ENCODE results near the gene C8G.

Gene C8G

DNA sequence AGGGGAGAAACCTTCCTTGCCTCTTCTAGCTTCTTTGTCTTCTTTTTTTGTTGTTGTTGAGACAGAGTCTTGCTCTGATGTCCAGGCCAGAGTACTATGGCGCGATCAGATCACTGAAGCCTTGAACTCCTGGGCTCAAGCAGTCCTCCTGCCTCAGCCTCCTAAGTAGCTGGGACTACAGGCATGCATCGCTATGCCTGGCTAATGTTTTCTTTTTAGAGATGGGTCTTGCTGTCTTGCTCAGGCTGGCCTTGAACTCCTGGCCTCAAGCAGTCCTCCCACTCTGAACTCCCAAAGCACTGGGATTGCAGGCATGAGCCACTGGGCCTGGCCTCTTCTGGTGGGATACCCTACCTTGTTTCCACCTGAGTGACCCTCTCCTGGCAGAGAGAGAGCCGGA lies 43.8 kb downstream of the C8G start:
- DNase-seq, result no peak

DNA sequence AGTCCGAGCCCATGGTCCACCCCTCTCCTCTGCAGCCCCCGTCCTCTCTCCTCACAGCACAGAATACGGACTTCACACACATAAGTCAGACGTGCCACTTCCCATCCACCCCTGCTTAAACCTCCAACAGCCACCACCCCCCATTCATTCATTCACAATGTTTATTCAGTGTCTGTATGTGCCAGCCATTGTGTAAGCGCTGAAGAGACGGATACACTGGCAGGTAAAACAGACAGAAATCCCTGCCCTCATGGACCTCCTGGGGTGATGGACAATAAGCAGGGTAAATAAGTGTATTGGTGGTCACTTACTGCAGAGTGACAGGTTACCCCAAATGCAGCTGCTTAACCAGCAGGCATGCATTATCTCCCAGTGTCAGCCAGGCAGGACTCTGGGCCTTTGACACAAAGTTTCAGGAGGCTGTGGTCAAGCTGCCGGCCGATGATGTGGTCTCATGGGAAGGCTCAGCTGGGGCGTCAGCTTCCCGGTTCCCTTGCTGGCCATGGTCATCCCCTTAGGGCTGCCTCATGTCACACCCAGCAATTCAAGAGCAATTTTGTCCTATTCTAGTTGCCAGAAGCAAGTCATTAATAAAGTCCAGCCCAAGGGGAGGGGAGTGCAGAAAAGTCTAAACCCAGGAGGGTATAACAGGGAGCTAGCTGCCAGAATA lies 45.3 kb downstream of the C8G start:
- no peak for DNase-seq

DNA sequence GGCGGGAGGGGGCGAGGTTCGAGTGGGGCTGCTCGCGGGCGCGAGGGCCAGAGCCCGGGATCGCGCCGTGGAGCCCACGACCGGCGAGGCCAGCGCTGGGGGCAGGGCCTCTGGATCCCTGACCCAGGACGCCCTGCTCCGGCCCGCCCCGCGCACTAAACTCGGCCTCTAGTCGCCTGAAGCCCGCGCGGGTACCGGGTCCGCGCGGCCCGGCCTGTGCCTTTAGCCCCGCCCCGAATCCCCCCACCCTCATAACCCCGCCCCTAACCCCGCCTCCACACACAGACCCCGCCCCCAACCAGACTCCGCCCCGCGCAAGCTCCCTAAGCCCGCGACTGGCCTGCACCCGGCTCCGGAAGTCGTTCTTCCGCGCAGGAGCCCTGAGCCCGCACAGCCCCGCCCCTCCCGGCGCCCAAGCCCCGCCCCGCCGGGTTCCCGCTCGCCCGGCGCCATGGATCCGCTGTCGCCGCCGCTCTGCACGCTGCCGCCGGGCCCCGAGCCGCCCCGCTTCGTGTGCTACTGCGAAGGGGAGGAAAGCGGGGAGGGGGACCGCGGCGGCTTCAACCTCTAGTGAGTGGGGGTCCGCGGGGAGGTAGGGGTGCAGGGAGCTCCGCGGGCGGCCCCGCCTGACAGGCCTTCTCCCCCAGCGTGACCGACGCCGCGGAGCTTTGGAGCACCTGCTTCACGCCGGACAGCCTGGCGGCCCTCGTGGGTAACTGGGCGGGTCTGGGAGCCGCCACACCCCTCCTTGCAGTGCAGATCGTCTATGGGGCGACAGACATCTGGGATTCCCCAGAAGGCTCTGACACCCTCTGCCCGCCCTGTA lies 47.2 kb downstream of the C8G start, which contains the start of gene PAXX:
PAXX (plus strand) TSS at position 430 of the 826 bp plus-strand sequence; CDS start at position 452, 22 bp downstream.
- peak; percentile 72 for DNase-seq

DNA sequence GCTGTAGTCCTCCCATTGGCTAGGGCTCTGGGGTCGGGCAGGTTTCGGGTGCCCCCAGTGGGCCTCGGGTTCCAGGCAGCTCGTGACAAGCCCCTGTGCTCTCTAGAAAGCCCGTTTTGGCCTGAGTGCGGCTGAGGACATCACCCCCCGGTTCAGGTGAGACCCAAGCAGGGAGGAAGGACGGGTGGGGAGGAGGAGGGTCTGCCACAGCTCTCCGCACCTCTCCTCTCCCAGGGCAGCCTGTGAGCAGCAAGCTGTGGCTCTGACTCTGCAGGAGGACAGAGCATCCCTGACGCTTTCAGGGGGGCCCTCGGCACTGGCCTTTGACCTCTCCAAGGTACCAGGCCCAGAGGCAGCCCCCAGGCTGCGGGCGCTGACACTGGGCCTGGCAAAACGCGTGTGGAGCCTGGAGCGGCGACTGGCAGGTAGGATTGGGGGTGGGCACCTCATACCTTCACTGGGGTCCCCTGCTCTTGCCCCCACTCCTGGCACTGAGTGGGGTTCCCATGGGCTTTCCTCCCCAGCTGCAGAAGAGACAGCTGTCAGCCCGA lies 47.9 kb downstream of the C8G start:
- no peak for DNase-seq

DNA sequence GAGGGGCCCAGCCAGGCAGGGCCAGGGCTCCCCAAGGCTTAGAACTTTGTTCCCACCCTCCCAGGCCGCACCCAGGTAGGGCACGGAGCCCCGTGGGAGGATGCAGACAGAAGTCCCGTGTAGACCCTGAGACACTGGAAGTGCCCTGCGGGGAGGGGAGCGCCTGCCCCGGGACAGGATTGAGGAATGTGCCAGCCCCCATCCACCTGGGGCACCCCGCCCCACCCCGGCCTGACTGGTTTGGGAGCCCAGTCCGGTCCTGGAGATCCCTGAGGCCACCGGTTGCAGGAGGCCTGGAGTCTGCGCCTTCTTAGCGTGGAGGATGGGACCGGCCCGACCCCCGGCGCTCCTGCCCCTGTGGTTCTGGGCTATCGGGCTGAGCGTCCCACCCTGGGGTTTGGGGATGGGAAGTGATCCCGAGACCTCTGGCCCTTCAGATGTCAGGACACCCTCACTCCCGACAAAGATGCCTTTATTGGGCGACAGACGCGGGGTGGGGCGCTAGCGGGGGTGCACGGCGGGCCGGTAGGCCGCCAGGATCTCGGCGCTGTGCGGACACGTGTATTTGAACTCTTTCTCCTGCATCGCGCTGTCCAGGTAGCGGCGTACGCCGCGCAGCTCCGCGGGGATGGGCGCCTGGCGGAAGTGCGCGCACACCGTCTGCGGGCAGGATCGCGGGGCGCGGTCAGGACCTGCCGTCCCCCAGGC lies 49.3 kb downstream of the C8G start:
- DNase-seq, result no peak

DNA sequence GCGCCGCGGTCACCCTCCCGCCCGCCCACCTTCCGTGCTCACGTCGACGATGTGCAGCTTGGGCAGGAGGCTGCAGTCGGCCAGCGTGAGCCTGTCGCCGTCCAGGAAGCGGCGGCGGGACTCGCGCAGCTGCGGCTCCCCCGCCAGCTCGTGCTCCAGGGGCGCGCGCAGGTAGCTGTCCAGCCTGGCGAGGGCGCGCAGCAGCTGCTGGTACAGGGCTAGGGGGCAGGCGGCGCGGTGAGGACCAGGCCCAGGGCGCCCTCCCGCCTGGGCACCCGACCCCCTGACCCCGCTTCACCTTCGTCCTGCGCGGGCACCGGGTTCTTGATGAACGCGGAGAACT lies 49.8 kb downstream of the C8G start:
- no peak for DNase-seq

DNA sequence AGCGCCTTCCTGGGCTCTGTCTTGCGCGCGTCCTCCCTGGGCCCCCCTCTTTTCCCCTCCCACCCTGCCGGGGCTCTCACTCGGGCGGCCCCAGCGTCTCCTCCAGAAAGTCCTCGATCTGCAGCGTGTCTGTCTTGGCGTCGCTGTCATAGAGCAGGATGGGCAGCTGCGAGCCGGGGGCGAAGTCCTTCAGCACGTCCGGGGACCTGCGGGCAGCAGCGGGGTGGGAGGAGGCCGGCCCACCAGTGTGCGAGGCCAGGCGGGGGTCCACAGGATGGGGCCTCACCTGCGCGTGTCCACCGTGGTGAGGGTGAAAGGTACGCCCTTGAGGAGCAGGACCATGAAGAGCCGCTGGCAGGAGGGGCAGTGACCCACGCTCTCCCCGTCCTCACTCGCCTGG lies 50.3 kb downstream of the C8G start:
- DNase-seq, result no peak

DNA sequence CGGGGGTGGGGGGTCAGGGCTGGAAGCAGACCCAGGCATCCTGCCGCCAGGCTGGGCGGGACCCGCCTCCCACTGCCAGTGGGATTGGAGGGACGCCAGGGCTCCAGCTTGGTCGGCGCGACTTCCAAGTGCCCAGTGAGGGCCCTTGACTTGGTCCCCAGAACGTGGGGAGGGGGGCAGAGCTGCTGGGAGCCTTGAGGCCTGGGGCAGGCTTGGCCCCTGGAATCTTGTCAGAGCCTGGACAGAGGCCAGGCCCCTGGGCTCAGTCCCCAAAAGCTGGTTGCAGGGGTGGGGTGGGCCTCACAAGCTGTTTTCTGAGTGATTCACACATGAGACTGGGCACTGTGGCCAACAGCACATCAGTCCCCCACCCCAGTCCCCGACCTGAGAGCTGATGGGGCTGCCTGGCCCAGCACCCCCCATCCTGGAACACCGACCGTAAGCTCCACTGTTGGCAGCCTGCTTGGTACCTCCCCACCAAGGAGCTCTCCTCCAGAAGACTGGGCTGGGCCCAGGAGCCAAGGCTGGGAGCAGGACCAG lies 50.8 kb downstream of the C8G start:
- peak; percentile 23 for DNase-seq

Measured in NCI-H1092 (cell line).